ENCODE measurements around the gene SLC25A20. TPM values are rescaled to one million over a fixed set of nuclear protein-coding genes. Genes with fewer than 3 reads are reported as not detected.

Gene SLC25A20
- total RNA-seq (2012; rRNA removed) (27.1 and 29.2 TPM in 2 replicates), polyA plus RNA-seq (2012; rRNA removed) (21.8 and 23.8 TPM in 2 replicates), Bru-seq, nascent RNA (percentile 44 among the genes with signal in this experiment), BruChase-seq, experiment 1, labeled RNA remaining after a 6-hour chase (percentile 57 among the genes with signal in this experiment), BruChase-seq, experiment 2, labeled RNA remaining after a 2-hour chase (percentile 38 among the genes with signal in this experiment)
- 10.5 and 13.3 TPM in 2 replicates for polyA plus RNA-seq (2012; cell fraction: cytosol; rRNA removed)
- polyA plus RNA-seq (2012; cell fraction: nucleus; rRNA removed; ENCODE audit: low replicate concordance) = 5.4 and 27.0 TPM in 2 replicates
- long read RNA-seq, transcript SLC25A20-201 (9 exons, 1,879 nt) = major isoform, 25 of 28 reads
- long read RNA-seq, partial matches to known transcripts = 0 of 28 reads
- long read RNA-seq, other reads (novel, unspliced or antisense) = 3 of 28 reads

- Histone ChIP-seq H3K9me3 (ENCODE audit: control insufficient read depth, insufficient read depth, low read length) (no peaks in the 10 kb centered on the region), H2BK20ac (ENCODE audit: low read depth, low read length) (no peak within 1 kb of the TSS; the same call in 1 of the 2 replicates), H3K14ac (replicated peaks; ENCODE audit: low read depth, low read length) (peak within 1 kb of the TSS; percentile 94), H2BK120ac (ENCODE audit: low read depth, low read length) (peak within 1 kb of the TSS; percentile 76), H3K4me3 (ENCODE audit: insufficient read depth, low read depth, low read length) (peak within 1 kb of the TSS; percentile 76), H3K18ac (ENCODE audit: low read depth, low read length) (peak within 1 kb of the TSS; percentile 19; the same call in 1 of the 2 replicates), H4K91ac (ENCODE audit: insufficient read depth, low read depth, low read length) (peak within 1 kb of the TSS; percentile 90), H3K9me1 (ENCODE audit: insufficient read depth, low read length) (peaks cover 5% of the 10 kb centered on the region), H4K5ac (ENCODE audit: low read depth, low read length) (peak within 1 kb of the TSS; percentile 73), H2BK15ac (ENCODE audit: low read depth, low read length) (0 out of 3 replicates have a peak within 1 kb of the TSS, but pooled peaks have one; percentile 10), H2BK5ac (ENCODE audit: low read depth, low read length, poor library complexity, severe bottlenecking) (peak within 1 kb of the TSS; percentile 54), H2AK9ac (replicated peaks; ENCODE audit: low read depth, low read length, poor library complexity) (peak within 1 kb of the TSS; percentile 89), H4K8ac (ENCODE audit: low read depth in 2 of 2, low read length in 2 of 2) (peak within 1 kb of the TSS; percentile 96 to 98), H3K27ac (ENCODE audit: insufficient read depth, low read length) (peak within 1 kb of the TSS; percentile 58), H3K27me3 (ENCODE audit: control insufficient read depth, insufficient read depth, low read length) (no peaks in the 10 kb centered on the region), H2AFZ (replicated peaks; ENCODE audit: low read length, poor library complexity) (peak within 1 kb of the TSS; percentile 99), H4K20me1 (ENCODE audit: insufficient read depth, low read length) (no peaks in the 10 kb centered on the region), H3K36me3 (ENCODE audit: control insufficient read depth, insufficient read depth, low read length) (no peaks in the 10 kb centered on the region), H3K4me2 (ENCODE audit: low read depth, low read length) (peak within 1 kb of the TSS; percentile 73), H3K4me1 (ENCODE audit: control insufficient read depth, insufficient read depth, low read length) (peaks cover 4% of the 10 kb centered on the region), H3K56ac (ENCODE audit: extremely low read depth, insufficient read depth, low read length) (peak within 1 kb of the TSS; percentile 61; the same call in 1 of the 2 replicates), H3K23ac (ENCODE audit: low read depth, low read length) (peak within 1 kb of the TSS; percentile 62), H3K4ac (ENCODE audit: low read depth, low read length) (peak within 1 kb of the TSS; percentile 88), H3K9ac (ENCODE audit: low read depth, low read length) (peak within 1 kb of the TSS; percentile 76), H2AK5ac (ENCODE audit: low read depth, low read length) (peak within 1 kb of the TSS; percentile 87), H3K79me1 (ENCODE audit: low read depth in 1 of 2, low read length in 2 of 2) (peaks cover 16 to 20% of the 10 kb centered on the region in 2 experiments)
- in situ Hi-C loops (cut with MboI; ENCODE audit: low sequenced_read_pairs) = no loop called here
- no TSS peak for BruUV-seq (replicated peaks)
- DNase-seq = peak; percentile 78
- CTCF ChIA-PET = no interaction called here
- ATAC-seq (ENCODE audit: low read depth) = peak; percentile 97
- no peak; the same call in 1 of the 2 replicates for TF ChIP-seq BHLHE40 (IDR thresholded peaks at IDR 0.05; ENCODE audit: low read depth, low read length)
- 0 out of 2 replicates have a peak, but pooled peaks have one; percentile 47 for TF ChIP-seq MXI1 (IDR thresholded peaks at IDR 0.05; ENCODE audit: borderline replicate concordance, low read depth, low read length)
- peak; percentile 51; the same call in 1 of the 2 replicates for TF ChIP-seq MAZ (IDR thresholded peaks at IDR 0.05; ENCODE audit: borderline replicate concordance, low read depth, low read length)
- TF ChIP-seq NFE2L2 (IDR thresholded peaks at IDR 0.05; ENCODE audit: low read depth, low read length) = no peak
- no peak for TF ChIP-seq CHD1 (IDR thresholded peaks at IDR 0.05; ENCODE audit: low read depth, low read length)
- TF ChIP-seq ELK1 (IDR thresholded peaks at IDR 0.05; ENCODE audit: borderline replicate concordance, low read depth, low read length) = no peak
- no peak for TF ChIP-seq RFX5 (IDR thresholded peaks at IDR 0.05; ENCODE audit: low read depth, low read length)
- no peak for TF ChIP-seq SMC3 (IDR thresholded peaks at IDR 0.05; ENCODE audit: low read depth, low read length)
- intact Hi-C loops (cut with micrococcal nuclease) = no loop called here
- POLR2A ChIA-PET (ENCODE audit: unreplicated experiment) = no interaction called here
- dilution Hi-C loops (cut with HindIII; ENCODE audit: low sequenced_read_pairs, unreplicated experiment) = no loop called here
- 1% methylated on average over 28 of the region's 54 CpGs; no CpG with 5 or more reads in 1 of the 2 experiments for WGBS, 2 experiments (ENCODE audit: extremely low coverage in 2 of 2, insufficient read length in 1 of 2)
Observed at GRCh38 chr3:48898383-48899234, at the start of gene SLC25A20. TSS of gene SLC25A20 (minus strand) at chr3:48898882. CDS start at chr3:48898794, 88 bp downstream.
